GM03348 (cell line): Measurements from ENCODE around the gene ZNF507.

Source experiments
- DNase-seq: peaks from one replicate; pipeline ENCODE4 v3.0.0; 2012; ENCODE audit warnings: low spot score

ZNF507 gene

DNA sequence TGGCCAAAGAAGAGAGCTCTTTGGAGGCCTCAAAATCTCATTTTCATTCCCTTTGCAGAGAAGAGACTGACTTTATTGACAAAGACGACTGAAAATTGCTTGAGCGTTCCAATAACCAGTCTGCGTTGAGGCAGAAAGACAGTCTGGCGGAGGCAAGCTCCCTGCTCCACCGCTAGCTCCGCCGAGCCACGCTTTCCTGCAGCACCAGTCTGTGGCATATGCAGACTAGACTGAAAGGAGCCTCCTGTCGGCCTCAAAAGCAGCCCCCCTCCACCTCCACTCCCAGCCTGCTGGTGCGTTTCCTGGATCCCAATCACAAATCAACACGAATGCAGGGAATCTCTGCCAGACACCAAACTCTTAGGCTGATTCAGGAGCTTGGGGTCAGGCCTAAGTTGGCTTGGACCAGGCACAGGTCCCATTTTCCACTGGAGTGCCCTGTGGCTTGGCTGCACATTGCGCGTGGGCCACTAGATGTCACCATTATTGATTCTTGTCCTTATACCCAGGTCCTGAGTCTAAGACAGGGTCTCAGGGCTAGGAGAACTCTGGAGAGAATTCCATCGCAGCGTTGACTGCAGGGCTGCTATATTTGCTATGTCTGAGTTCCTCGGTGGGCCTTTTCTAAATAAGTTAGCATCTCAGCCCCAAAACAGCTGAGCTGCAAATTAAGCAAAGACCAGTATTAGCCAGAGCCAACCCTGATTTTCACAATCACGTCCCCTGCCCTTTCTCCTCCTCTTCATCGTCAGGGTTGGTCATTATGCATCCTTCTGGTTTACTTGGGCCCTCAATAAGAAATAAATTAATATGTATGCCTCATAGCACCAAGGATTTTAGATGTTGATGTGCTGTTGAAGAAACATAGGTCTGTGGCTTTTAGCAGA is 5.2 kb upstream of the ZNF507 start:
- peak; percentile 72 for DNase-seq

- DNase-seq, result no peak
These were observed 2.7 kb upstream of the ZNF507 start for GRCh38 chr19:32342695-32343094.

GRCh38 chr19:32343550-32344262 is 1.7 kb upstream of the ZNF507 start:
- DNase-seq, result no peak

- no peak for DNase-seq
These were observed 1.5 kb downstream of the ZNF507 start for GRCh38 chr19:32346901-32347300.

DNA sequence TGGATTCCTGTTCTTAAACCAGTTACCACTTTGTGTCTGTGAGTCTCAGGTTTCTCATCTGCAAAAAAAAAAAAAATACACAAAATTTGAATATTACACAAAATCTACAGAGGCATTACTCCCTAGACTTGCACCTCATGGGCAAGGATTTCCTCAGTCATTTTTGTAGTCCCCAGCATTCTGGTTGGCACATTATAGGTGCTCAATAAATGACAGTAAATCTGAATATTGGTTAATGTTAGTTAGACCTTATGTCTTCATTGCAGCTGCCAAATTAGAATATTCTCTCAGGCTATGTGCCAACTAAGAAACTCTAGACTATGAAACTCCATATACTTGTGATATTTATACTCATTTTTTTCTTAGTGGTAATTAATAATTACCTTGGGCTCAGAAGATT is 2.2 kb downstream of the ZNF507 start:
- DNase-seq, result no peak

GRCh38 chr19:32349051-32349450 is 3.6 kb downstream of the ZNF507 start:
- DNase-seq, result no peak

DNA sequence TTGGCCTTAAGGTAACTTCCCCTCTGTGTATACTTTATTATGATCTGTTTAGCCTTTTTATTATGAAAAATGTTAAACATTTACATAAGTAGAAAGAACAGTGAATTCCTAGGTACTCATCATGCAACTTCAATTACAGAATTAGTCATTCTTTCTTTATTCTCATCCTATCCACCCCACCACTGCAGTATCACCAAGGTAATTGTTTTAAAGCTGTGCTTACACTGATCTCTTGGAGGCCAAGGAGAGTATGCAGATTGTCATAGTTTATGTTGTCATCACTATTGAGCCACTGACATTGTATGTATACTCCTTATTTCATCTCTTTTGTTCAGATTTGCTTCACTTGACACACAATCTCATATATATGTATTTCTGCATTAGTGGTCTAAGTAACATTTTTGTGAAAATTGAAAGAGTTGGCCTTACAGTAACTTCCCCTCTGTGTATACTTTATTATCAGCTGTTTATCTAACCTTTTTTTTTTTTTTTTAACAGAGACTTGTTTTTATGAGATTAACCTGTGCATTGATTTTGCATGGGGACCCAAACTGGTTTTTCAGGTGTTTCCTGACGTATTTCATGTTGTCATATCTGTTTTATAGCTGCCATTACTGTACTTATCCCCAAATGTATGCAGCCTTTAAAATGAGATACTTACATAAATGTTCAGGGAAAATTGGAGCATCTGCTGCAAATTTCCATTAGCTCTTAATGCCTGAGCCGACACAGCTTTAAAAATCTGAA is 4.5 kb downstream of the ZNF507 start:
- no peak for DNase-seq

GRCh38 chr19:32350471-32350865 is 5.1 kb downstream of the ZNF507 start:
- DNase-seq, result no peak

DNA sequence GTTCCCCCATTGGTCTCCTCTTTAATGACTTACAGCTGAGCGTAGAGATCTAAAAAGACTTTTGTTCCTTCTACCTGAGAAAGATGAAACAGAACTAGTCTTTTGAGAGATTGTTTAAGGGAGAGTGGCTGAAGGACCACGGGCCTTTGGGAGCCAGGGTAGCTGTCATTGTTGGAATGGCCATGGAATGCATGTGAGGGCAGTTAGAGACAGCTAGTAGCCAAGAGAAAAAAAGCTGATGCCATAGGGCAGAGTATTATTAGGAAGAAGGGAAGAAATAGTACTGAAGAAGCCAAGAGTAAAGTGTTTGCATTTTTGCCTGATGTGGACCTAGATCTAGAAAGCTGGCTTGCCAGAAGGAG is 5.6 kb downstream of the ZNF507 start:
- DNase-seq, result no peak

DNA sequence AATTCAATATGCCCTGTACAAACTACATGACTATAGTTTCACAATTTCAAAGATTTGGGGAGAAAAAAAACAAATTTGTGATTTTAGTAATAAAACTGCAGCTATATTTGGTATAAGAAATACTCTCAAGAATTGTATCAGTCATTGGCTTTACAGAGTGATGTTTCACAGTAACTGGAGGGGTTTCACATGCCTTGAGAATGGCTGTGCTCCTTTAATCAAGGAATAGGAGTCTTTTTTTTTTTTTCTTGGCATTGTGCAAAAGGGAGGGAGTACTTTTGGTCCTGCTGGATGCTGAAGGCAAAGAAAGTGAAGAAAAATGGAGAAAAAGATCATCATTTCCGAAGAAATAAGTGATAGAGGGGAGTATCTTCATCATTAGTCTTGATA is 6.8 kb downstream of the ZNF507 start:
- DNase-seq, result no peak

DNA sequence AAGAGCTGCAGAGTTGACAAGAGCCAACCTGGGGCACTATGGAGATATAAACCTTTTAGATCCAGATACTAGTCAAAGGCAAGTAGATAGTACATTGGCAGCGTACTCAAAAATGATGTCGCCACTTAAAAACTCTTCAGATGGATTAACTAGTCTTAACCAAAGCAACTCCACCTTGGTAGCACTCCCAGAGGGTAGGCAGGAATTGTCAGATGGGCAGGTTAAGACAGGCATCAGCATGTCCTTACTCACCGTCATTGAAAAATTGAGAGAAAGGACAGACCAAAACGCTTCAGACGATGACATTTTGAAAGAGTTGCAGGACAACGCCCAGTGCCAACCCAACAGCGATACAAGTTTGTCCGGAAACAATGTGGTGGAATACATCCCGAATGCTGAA is 8.9 kb downstream of the ZNF507 start:
- DNase-seq, result no peak

DNA sequence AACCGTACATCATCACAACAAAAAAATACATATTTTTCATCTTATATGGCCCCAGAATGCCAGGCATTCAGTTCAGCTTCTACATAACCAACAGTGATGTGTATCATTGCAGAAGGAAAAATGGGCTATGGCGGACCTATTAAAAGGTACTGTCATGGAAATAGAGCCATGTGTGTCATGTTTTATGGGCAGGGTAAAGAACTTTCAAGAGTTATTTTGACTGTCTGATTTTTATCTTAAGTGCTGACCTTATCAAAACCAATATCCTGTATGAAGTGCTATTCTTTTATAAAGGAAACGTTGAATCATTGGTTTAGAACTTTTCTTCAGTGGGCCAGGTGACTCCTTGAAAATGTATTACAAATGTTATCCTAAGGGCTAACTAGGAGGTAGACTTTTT is 9.9 kb downstream of the ZNF507 start:
- DNase-seq, result no peak

GRCh38 chr19:32357720-32358119 is 12.3 kb downstream of the ZNF507 start:
- DNase-seq, result no peak

- DNase-seq, result no peak
These were observed 12.9 kb downstream of the ZNF507 start for GRCh38 chr19:32358321-32358720.

- no peak for DNase-seq
These were observed 14.2 kb downstream of the ZNF507 start for GRCh38 chr19:32359581-32359980.

- no peak for DNase-seq
These were observed 16.3 kb downstream of the ZNF507 start for GRCh38 chr19:32361574-32362317.

DNA sequence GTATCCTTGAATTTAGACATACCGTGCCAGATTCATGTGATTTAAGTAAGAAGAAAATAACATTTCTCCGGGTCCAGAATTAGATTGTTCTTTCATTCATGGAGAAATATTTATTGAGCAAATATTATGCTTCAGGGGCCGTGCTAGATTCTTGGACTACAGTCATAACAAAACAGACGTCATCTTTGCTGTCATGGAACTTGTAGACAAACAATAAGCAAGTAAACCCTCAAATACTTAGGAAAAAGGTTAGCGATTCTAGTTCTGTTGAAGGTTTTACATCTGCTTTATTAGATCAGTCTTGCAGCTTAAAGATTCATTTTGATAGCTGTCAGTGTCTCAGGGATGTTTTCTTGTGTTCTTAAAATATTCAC is 16.9 kb downstream of the ZNF507 start:
- DNase-seq, result no peak

- no peak for DNase-seq
These were observed 17.8 kb downstream of the ZNF507 start for GRCh38 chr19:32363175-32363574.

DNA sequence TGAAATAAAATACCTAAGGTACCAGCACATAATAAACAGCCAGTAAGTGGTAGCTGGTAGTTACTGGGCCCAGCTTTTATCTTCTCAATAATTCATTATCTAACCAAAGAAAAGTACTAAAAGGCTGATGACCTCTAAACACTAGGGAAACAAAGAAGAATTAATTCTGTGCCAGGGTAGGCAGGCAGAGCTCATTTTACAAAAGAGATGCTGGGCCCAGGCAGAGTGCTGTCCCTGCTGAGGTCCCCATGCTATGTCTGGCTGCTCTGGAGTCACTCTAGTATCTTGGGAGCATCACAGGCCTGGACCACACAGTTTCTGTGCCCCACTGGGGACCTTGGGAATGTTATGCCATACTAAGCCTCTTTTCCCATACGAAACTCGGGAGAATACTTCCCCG is 18.2 kb downstream of the ZNF507 start:
- no peak for DNase-seq

GRCh38 chr19:32364040-32364439 is 18.6 kb downstream of the ZNF507 start:
- no peak for DNase-seq

GRCh38 chr19:32367063-32367462 is 21.7 kb downstream of the ZNF507 start:
- no peak for DNase-seq

- no peak for DNase-seq
These were observed 22.6 kb downstream of the ZNF507 start for GRCh38 chr19:32367948-32368536.
